ENCODE measurements around the gene FUT3. TPM values are rescaled to one million over a fixed set of nuclear protein-coding genes. Genes with fewer than 3 reads are reported as not detected.

FUT3 gene
- total and polyA plus RNA-seq, 9 of the 15 experiments (the other 6 are each of a cell fraction or from before 2014, with no cell fraction given): 0.09 TPM; not detected in 8

GRCh38 chr19:5827891-5828660 lies 23.2 kb downstream of the FUT3 start (continued):
- TF ChIP-seq BCLAF1 (IDR thresholded peaks at IDR 0.05; ENCODE audit: borderline replicate concordance in 1 of 2, control insufficient read depth in 1 of 2, low read depth in 2 of 2, low read length in 1 of 2) (no peak), ELF2 (CRISPR knock-in tag; IDR thresholded peaks at IDR 0.05) (no peak), RAD21 (CRISPR knock-in tag; conservative IDR thresholded peaks at IDR 0.05 in 1 of 2, IDR thresholded peaks at IDR 0.05 in 1 of 2) (no peak), NR2F6 (CRISPR knock-in tag; IDR thresholded peaks at IDR 0.05) (no peak), SUPT5H (IDR thresholded peaks at IDR 0.05) (peak; percentile 99), MLX (CRISPR knock-in tag; conservative IDR thresholded peaks at IDR 0.05) (peak in 1 of 2 experiments; percentile 45; a peak in 1 of 4 replicates), FOXJ2 (tag; IDR thresholded peaks at IDR 0.05) (no peak), CREB5 (CRISPR knock-in tag; IDR thresholded peaks at IDR 0.05) (no peak), SMAD3 (CRISPR knock-in tag; conservative IDR thresholded peaks at IDR 0.05) (no peak), EP300 (IDR thresholded peaks at IDR 0.05; ENCODE audit: low read length) (peak; percentile 30; the same call in 1 of the 2 replicates), HNRNPLL (IDR thresholded peaks at IDR 0.05; ENCODE audit: low read depth, low read length, poor library complexity, severe bottlenecking) (peak; percentile 96), ZNF561 (CRISPR knock-in tag; conservative IDR thresholded peaks at IDR 0.05) (0 out of 2 replicates have a peak, but pooled peaks have one; percentile 9), ARID3B (CRISPR knock-in tag; IDR thresholded peaks at IDR 0.05; ENCODE audit: borderline replicate concordance) (no peak; the same call in 1 of the 2 replicates), TAF9B (IDR thresholded peaks at IDR 0.05; ENCODE audit: partially characterized antibody) (no peak), TBL1XR1 (IDR thresholded peaks at IDR 0.05; ENCODE audit: low read length in 2 of 2) (0 out of 4 replicates have a peak, but pooled peaks of 1 of the 2 experiments have one; percentile 9), OTX1 (CRISPR knock-in tag; IDR thresholded peaks at IDR 0.05) (peak; percentile 91), BCL6 (CRISPR knock-in tag; IDR thresholded peaks at IDR 0.05) (no peak), IRF1 (CRISPR knock-in tag; IDR thresholded peaks at IDR 0.05; ENCODE audit: borderline replicate concordance) (no peak)

Measured in K562 (cell line).